Mesodermal cell (in vitro differentiated cells): ENCODE measurements around the gene TJAP1.
"Not testable (repeated sequence)": the region's sequence is repeated elsewhere in the genome, so short reads cannot be mapped to it uniquely, and the experiment has no call there.

Source experiments
- H3K27ac ChIP-seq: 2 replicates; pipeline ENCODE4 v1.7.0; 2013; ENCODE audit warnings: mild to moderate bottlenecking, low read depth, low read length, moderate library complexity; ENCODE audit not compliant: severe bottlenecking
- H3K36me3 ChIP-seq: 2 replicates; pipeline ENCODE4 v1.7.1; 2013; ENCODE audit warnings: mild to moderate bottlenecking, low read length, moderate library complexity; ENCODE audit not compliant: control insufficient read depth, insufficient read depth
- H3K4me1 ChIP-seq: one replicate; pipeline ENCODE4 v1.7.1; 2013; ENCODE audit warnings: mild to moderate bottlenecking, low read length; ENCODE audit not compliant: insufficient read depth, control insufficient read depth, poor library complexity, severe bottlenecking
- H3K4me3 ChIP-seq: 2 replicates; pipeline ENCODE4 v1.7.0; 2013; ENCODE audit warnings: low read length, control low read depth, mild to moderate bottlenecking; ENCODE audit not compliant: insufficient read depth, poor library complexity, severe bottlenecking; ENCODE audit errors: extremely low read depth
- H3K9me3 ChIP-seq: 2 replicates; pipeline ENCODE4 v1.7.1; 2013; ENCODE audit warnings: mild to moderate bottlenecking, low read length, moderate library complexity; ENCODE audit not compliant: control insufficient read depth
- WGBS, 2 experiments: methylation state at CpG; one replicate each; pipeline ENCODE4 v1.1.5; 2013; ENCODE audit warnings: missing lambda C conversion rate in 2 of 2; ENCODE audit not compliant: insufficient coverage in 2 of 2; 5-methylcytosine and 5-hydroxymethylcytosine counted together

The TJAP1 gene

GRCh38 chr6:43538986-43539385 is 61.6 kb downstream of the TJAP1 start:
- not testable (repeated sequence) for H3K9me3 ChIP-seq, H3K27ac ChIP-seq, H3K4me1 ChIP-seq, H3K4me3 ChIP-seq
- 95 to 98% methylated on average over 8 of the region's 17 CpGs for WGBS, 2 experiments
- H3K36me3 ChIP-seq, result peaks cover 78% of the 10 kb centered on the region

- WGBS, 2 experiments, result 98% methylated on average over 17 to 18 of the region's 20 CpGs
- peaks cover 79% of the 10 kb centered on the region for H3K36me3 ChIP-seq
- not testable (repeated sequence) for H3K4me1 ChIP-seq, H3K9me3 ChIP-seq, H3K4me3 ChIP-seq, H3K27ac ChIP-seq
Measured at GRCh38 chr6:43539409-43539808, 62.0 kb downstream of the TJAP1 start.

- 91 to 100% methylated on average over 5 of the region's 5 CpGs for WGBS, 2 experiments
- Histone ChIP-seq H3K27ac (no peak overlapping the region), H3K4me3 (no peak overlapping the region), H3K36me3 (peaks cover 80% of the 10 kb centered on the region), H3K9me3 (no peaks in the 10 kb centered on the region), H3K4me1 (no peaks in the 10 kb centered on the region)
Measured at GRCh38 chr6:43540507-43540906, 63.1 kb downstream of the TJAP1 start.

DNA sequence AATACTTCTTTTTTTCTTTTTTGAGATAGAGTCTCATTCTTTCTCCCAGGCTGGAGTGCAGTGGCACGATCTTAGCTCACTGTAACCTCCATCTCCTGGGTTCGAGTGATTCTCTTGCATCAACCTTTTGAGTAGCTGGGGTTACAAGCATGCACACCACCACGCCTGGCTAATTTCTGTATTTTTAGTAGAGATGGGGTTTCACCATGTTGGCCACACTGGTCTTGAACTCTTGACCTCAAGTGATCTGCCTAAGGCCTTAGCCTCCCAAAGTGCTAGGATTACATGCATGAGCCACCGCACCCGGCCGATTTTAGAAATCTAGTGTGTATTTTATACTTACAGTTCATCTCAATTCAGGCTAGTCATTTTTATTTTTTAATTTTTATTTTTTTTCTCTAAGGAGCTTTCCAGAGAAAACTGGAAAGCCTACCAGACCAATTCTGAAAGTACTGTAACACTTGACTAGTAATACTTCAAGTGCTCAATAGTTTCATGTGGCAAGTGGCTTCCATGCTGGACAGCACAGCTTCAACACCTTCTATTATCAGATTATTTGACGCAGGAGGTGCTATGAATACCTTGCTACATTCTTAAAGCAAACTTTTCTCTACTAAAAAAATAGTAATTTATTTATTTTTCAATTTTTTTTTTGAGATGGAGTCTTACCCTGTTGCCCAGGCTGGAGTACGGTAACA is 64.6 kb downstream of the TJAP1 start:
- H3K36me3 ChIP-seq, result peaks cover 85% of the 10 kb centered on the region
- H3K4me3 ChIP-seq, result no peak overlapping the region
- H3K4me1 ChIP-seq, result no peaks in the 10 kb centered on the region
- no peaks in the 10 kb centered on the region for H3K9me3 ChIP-seq
- 86 to 100% methylated on average over 2 to 3 of the region's 8 CpGs for WGBS, 2 experiments
- H3K27ac ChIP-seq, result no peak overlapping the region

DNA sequence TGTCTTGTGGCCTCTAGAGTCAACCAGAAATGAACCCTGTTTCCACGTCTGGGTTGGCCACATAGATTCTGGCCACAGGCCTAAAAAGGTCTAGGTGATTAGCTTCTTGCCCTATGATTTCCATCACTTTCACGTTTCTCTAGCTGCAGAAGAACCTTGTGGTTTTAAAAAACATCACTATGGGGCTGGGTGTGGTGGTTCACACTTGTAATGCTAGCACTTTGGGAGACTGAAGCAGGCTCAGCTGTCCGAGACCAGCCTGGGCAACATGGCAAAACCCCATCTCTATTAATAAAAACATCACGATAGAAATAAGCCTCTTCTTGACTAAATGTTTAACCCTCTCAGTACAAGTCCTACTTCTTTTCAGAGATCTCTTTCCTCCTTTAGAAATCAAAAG is 67.1 kb downstream of the TJAP1 start:
- 100% methylated on average over 1 to 3 of the region's 4 CpGs for WGBS, 2 experiments
- Histone ChIP-seq H3K4me3 (no peak overlapping the region), H3K27ac (no peak overlapping the region), H3K36me3 (peaks cover 86% of the 10 kb centered on the region), H3K4me1 (no peaks in the 10 kb centered on the region), H3K9me3 (no peaks in the 10 kb centered on the region)

- 95% methylated on average over 2 of the region's 3 CpGs; no CpG with 5 or more reads in 1 of the 2 experiments for WGBS, 2 experiments
- Histone ChIP-seq H3K9me3 (no peaks in the 10 kb centered on the region), H3K27ac (no peak overlapping the region), H3K4me1 (no peaks in the 10 kb centered on the region), H3K36me3 (peaks cover 91% of the 10 kb centered on the region), H3K4me3 (no peak overlapping the region)
Measured at GRCh38 chr6:43547222-43547621, 69.9 kb downstream of the TJAP1 start.
